ENCODE results near the gene KAT2B.
"Not testable (repeated sequence)": the region's sequence is repeated elsewhere in the genome, so short reads cannot be mapped to it uniquely, and the experiment has no call there.

KAT2B gene

DNA sequence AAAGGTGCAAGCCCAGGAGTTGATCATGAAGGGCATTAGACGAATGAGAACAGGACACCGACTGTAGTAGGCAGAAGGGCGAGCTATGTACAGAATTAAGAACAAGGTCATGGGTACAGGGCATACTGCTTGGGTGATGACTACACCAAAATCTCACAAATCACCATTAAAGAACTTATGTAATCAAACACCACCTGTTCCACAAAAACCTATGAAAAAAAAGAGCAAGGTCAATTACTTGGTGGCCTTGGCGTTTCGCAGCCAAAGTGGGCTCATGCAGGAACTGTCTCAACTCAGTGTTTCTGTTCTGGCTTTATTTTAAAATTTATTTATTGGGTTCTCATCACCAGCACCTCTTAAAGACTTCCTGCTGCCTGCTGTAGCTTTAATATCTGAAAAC, 2.1 kb downstream of the KAT2B start:
- DNase-seq = no peak

DNA sequence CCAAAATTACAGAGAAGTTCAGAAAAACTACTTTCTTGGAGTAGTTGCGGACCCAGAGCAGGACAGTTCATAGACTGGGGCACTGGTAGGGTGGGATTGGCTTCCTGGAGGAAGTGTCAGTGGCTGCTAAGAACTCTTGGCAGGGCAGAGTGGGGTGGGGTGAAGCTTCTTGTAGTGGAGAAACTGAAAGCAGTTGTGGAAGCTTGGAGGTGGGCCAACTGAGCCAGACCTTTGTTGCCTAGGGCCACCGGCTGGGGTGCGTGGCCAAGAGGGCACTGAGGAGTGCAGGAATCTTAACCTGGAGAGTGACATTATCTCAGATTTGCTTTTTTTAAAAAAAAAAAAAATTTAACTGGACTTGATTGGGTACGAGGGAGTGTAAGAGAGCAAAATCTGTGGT, 3.1 kb downstream of the KAT2B start:
- peak; percentile 52 for DNase-seq

DNA sequence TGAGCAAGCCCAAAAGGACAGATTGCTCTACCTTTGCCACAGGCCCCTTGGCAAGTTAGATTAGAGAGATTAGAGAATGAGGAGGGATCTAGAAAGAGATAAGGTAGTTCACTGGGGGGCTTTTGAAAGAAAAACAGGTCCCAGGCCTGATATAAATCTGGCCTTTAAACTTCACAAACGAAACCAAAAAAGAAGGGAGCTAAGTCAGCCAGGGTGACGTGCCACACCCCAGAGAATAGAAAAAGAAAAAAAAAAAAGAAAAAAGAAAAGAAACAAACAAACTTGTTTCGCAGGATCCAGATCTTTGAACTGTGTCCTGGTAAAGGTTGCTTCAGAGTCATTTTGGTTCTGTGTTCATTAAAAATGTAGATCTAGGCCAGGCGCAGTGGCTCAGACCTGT, 3.6 kb downstream of the KAT2B start:
- DNase-seq = no peak

DNA sequence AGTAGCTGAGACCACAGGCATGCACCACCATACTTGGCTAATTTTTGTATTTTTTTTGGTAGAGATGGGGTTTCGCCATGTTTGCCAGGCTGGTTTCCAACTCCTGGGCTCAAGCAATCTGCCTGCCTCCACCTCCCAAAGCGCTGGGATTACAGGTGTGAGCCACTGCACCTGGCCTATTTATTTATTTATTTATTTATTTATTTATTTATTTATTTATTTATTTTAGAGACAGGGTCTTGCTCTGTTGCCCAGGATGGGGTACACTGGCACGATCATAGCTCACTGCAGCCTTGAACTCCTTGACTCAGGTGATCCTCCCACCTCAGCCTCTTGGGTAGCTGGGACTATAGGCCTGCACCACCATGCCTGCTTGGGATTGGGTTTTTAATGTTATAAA, 4.9 kb downstream of the KAT2B start:
- DNase-seq = not testable (repeated sequence)

DNA sequence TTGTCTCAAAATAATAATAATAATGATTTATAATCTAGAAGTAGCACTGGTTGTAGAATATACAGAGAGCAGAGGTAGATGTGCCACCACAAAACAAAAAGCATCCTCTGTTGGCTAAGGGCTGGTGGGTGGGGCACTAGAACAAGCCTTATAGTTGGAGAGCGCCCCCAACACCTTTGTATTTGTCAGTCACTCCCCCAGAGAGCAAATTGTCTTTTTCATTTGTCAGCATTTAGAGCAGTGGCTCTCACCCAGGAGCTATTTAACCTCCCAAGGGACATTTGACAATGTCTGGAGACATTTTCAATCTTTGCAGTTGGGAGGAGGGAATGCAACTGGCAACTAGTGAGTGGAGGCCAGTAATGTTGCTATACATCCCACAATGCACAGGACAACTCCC, 6.3 kb downstream of the KAT2B start:
- no peak for DNase-seq

DNA sequence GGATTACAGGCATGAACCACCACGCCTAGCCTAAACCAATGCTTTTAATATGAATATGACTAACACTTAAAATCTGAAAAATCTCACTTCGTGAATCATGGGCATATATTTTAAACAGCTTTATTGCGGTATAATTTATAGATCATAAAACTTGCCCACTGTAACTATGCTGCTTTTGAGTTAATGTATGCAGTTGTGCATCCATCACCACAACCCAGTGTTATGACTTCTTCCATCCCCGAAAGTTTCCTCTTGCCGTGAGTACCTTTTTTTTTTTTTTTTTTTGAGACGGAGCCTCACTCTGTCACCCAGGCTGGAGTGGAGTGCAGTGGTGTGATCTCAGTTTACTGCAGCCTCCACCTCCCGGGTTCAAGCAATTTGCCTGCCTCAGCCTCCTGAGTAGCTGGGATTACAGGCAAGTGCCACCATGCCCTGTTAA, 7.1 kb downstream of the KAT2B start:
- DNase-seq = no peak

DNA sequence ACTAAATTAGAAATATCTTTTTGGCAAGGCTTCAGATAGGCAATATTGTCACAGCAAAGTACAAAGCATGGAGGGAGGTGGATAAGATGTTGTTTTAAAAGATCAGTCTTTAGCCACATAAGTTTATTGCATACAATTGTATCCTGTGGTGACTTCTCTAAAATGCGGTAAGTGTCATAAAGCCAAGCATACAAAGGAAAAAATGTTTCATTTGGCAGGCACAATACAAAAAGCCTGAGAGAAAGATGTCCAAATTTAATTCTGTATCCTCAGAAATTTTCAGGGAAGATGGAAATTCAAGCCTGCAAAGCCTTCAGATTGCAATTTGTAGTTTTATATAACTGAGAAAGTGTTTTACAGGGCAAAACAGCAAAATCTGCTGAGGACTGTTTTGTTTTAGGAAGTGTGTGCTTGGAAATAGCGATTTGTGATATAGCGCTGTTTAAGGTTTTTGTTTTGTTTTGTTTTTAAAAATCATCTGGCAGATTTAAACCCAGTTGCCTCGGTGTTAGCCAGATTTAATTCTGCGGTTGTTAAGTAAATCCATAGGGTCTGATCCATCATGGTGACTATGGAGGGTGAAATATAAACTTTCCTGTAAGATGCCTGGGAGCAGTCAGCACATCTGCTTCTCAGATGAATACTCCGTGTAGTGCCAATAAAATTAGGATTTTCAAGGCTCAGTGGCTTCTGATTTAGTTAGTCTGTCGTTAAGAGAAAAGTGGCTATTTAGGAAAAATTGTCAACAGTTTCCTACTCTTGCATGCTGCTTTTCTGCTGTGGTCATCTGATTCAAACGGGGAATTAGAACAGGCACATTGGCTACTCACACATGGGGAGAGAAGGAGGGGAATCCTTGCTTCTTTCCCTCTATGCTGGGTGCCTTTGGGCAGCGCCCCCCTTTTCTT, 8.0 kb downstream of the KAT2B start:
- DNase-seq = no peak

DNA sequence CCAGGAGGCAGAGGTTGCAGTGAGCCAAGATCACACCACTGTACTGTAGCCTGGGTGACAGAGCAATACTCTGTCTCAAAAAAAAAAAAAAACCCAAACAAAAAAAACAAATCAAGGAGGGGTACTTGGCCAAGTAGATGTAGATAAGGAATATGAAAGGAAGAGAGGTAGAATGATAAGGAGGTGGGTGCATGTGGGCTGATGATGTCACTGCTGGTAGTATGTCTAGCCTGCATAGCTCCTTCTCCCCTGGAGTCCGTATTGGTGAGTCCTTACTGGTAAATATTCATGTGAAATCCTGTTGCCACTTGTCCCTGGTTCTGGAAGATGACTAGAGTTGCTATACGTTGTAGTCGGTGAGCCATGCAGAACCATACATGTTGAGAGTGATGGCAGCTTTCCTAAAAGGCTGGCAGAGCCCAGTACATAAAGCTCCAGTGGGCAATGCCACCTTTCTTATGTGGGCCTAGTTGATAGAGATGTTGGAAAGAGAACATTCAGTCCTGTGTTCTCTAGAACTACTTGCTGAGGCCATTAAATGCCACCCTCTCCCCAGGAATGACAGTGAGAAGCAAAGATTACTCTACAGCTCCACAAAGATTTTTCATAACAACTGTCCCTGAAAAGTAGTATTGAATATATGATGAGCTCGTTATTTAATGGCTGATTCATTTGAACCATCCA, 11.0 kb downstream of the KAT2B start:
- no peak for DNase-seq

DNA sequence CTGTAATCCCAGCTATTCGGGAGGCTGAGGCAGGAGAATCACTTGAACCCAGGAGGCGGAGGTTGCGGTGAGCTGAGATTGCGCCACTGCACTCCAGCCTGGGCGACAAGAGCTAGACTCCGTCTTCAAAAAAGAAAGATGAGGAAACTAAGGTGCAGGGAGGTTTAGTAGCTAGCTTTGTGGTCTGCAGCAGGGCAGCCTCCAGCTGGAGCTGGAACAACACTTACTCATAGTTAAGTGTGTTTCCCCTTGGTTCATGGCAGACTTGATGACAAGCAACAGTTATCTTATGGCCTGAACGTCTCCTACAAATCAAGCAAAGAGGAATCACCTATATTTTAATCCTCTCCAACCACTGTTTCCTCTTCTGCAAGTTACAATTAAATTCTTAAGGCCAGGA, 12.6 kb downstream of the KAT2B start:
- DNase-seq = no peak

DNA sequence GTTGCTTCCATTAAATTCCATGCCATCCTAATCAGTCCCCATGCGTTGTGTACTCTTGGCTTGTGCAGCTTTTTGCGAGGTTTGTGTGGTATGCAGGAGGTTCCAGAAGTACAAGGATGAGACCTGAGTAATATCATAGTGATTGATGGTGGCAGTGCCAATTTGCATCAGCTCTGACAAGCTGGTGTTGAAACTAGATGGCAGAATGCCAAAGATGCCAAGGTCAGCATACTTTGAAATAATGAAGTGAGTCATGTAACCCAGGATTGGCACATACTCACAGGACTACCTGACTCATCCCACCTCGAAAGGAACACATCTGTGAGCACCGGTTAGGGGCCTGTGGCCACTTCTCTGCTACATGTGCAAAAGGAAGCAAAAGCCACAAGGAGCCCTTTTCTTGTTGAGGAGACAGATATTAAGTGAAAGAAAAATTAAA, 14.3 kb downstream of the KAT2B start:
- DNase-seq = peak; percentile 80

DNA sequence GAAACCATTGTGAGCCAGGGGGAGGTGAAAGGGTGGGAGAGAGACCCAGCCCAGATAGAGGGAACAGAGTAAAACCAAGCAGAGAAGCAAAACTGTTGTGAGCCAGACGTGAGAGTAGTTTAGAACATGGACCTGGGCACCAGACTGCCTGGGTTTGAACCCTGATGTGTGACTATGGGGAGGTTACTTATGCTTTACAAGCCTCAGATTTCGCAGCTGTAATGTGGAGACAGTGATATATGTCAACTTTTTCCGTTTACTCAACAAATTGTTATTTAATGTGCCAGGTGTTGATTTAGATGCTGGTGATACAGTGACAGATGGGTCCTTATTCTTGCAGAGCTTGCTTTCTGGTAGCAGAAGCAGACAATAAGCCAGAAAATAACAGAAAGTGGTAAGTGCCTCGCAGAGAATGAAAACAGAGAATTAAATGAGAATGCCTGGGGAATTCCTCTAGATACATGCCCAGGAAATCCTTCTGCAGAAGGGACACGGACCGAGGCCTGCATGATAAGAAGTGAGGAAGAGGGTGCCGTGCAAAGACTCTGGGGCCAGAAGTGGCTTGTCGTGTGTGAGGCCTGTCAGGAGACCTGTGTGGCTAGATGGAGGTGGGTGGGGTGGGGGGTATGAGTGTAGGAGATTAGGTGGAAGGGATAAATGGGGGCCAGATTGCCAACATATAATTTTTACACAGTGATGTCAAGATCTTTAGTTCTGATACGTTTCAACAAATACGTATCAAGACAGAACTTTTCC, 15.0 kb downstream of the KAT2B start:
- peak; percentile 48 for DNase-seq

DNA sequence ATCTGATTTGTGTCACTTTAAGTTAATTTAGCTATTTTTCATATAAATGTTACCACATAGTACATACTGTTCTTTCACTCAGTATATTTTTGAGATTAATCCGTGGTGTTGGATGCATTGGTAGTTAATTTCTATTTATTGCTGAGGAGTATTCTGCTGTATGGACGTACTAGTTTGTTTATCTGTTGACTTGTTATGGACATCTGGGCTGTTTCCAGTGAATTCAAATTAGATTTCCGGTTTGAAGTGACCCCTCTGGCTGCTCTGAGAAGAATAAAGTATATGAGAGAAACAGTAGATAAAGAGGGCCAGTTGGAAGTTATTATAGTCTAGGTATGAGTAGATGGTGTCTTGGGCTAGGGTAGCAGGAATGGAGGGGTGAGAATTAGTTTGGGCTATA, 15.6 kb downstream of the KAT2B start:
- DNase-seq = no peak

DNA sequence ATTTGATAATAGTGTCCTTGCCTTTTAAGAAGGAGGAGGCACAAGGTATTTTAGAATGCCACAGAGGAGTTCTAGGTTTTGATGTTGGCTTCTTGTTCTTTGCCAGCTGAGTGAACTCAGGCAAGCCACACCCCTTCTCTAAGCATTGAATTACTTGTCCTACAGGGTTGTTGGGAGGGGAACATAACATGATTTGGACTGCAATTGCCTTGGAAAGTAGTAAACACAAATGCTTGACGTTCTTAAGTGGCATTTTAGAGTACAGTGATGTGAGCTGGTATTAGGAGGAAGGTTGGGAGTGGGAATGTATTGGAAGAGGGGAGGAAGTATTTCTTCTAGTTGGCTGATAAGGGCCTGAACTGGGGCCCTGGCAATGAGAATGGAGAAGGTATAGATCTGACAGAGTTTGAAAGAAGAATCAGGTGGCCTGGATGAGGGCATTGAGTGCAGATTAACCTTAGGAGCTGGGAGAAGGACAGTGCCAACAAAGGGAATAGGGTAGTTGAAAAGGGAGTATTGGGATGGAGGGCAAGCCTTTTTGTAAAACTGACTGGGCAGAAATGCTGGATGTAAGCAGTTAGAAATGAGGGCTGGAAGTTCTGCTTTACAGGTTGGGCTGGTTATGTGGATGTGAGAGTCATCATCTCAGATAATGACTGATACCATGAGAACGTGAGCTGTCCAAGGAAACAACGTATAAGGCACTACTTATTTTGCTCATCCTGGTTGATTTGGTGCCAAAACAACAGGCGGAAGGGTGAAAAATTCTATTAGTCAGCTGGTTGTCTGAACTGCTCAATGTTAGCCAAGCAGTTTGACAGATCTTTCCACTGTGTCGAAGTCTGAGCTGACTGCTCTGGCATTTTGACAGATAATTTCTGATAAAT, 16.7 kb downstream of the KAT2B start:
- DNase-seq = peak; percentile 49

DNA sequence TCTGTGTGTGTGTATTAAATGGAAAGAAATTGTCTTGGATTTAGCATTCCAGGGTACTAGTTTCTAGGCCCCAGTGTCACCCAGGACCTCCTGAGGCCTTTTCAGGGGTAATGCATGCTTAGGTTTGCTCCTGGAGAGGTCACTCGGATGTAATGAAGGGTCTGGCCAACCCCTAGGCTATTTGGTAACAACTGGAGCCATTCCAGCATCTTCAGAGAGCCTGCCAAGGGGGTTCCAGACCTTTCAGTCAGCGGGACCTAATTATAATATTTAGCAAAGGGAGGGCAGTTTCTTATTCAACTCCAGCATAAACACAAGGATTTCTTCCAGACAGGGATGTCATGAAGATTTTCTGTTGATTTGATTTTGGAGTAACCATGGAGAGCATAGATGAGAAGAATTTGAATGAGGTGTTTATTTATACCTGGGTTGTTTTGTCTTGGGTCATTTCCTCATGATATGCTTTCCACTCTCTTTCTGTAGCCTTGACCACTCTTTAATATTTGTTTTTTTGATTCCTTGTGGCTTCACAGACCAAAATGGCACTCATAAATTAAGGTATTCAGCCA, 17.4 kb downstream of the KAT2B start:
- no peak for DNase-seq

DNA sequence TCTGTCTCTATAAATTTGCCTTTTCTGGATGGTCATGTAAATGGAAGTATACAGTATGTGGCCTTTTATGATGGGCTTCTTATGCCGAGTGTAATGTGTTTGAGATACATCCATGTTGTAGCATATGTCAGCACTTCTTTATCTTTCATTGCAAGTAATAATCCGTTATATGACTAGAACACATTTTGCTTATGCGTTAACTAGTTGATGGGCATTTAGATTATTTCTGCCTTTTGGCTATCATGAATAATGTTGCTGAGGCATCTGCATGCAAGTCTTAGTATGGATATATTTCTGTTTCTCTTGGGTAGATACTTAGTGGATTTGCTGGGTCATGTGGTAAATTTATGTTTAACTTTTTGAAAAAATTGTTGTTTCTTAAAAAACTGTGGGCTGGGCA, 19.7 kb downstream of the KAT2B start:
- no peak for DNase-seq

DNA sequence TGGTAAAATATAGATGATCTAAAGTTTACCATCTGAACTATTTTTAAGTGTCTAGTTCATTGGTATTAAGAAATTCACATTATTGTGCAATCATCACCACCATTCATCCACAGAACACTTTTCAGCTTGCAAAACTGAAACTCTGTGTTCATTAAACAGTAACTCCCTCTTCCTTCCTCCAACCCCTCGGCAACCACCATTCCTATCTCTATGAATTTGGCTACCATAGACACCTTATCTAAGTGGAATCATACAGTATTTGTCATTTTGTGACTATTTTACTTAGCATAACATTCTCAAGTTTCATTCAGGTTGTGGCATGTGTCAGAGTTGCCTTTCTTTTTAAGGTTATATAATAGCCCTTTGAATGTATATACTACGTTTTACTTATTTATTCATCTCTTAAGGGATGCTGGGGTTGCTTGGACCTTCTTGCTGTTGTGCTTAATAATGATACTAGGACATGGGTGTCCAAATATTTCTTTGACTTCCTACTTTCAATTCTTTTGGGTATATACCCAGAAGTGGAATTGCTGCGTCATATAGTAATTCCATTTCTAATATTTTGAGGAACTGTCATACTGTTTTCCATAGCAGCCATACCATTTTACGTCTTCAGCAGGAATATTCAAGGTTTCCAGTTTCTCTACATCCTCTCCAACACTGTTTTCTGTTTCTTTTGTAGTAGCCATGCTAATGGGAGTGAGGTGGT, 20.9 kb downstream of the KAT2B start:
- peak; percentile 40 for DNase-seq

DNA sequence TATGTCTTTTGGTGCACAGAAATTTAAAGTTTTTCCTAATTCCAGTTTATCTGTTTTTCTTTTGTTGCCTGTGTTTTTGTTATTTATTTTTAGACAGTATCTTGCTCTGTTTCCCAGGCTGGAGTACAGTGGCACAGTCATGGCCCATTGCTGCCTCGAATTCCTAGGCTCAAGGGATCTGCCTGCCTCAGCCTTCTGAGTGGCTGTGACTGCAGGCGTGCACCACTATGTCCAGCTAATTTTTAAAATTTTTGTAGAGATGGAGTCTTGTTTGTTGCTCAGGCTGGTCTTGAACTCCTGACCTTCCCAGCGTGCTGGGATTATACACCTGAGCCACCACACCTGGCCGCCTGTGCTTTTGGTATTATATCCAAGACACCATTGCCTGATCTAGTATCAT, 22.8 kb downstream of the KAT2B start:
- no peak for DNase-seq

DNA sequence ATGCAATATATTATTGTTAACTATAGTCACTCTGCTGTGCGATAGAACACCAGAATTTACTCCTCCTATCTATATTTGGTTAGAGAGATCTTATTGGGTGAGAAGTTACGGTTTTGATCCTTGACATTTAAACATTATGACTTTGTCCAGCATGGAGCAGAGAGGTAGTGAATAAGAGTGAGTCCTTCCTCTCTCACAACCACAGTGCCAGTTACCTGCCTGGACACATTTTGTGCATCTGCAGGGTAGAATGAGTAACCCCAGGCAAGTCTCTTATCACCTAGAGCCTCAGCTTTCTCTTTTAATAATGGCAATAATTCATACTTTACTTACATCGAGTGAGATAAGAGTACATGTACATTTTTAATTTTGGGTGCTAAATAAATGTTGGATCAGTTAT, 24.1 kb downstream of the KAT2B start:
- DNase-seq = no peak

DNA sequence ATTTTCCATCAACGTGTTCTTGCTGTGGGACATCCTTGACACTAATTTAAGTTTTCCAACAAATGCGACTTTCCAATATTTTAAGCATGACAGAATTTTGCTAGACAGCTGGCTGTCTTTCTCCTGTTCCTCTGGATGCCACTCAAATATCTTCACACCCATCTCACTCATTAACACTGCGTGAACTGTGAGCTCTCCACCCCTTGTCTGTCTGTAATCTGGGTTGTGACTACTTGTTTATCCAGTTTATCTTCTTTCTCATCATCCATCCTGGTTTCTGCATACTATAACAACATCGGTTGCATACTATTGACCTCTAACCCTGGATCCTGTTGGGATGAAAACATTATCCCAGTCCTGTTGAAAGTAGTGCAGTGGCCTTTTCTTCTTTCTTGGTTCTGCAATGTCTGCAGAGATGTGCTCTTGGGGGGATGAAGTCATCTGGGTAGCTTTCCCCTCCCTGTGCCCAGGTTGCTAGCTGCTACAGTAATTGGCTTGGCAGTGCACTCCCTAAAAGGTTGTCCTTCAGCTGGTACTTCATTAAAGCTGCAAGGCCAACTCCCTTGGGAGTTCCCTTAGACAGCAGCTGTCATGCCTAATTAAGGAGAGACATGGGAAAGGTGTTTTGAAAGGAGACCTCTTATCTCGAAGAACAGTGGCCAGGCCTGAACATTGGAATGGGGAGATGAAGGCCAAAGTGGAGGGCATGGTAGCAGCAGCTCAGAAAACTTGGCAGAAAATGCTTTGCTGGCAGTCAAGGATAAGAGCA, 24.7 kb downstream of the KAT2B start:
- DNase-seq = no peak

DNA sequence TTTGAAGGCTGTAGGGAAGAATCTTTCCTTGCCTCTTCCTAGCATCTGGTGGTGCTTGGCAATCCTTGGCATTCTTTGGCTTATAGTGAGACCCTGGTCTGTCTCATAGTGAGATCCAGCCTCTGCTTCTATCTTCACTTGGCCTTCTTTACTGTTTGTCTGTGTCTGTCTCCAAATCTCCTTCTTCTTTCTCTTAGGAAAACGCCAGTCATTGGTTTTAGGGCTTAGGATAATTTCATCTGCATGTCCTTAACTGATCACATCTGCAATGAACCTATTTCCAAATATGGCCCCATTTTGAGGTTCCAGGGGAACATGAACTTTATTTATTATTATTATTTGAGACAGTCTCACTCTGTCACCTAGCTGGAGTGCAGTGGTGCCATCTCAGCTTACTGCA, 25.8 kb downstream of the KAT2B start:
- no peak for DNase-seq

All from activated CD4-positive, alpha-beta T cell treated with anti-CD3 and anti-CD28 coated beads for 48 hours (primary cell).